Umbilical cord (tissue), 2 donors: ENCODE results near the gene NIPAL3. TPM values are rescaled to one million over a fixed set of nuclear protein-coding genes. Genes with fewer than 3 reads are reported as not detected.
"Not testable (repeated sequence)": the region's sequence is repeated elsewhere in the genome, so short reads cannot be mapped to it uniquely, and the experiment has no call there.

Experiments
- DNase-seq: peaks from one replicate; pipeline ENCODE4 v3.0.0-alpha.2; 2015; ENCODE audit warnings: low spot score
- total RNA-seq: library from RNA; depleted of rRNA; stranded (reverse); fragments of >200 nt; gene quantifications from one replicate; pipeline ENCODE4 v1.2.3, GENCODE V29; 2014; ENCODE audit warnings: low replicate concordance; ENCODE audit not compliant: insufficient read depth

Gene NIPAL3
- total RNA-seq, 1 donor from 2014 or later: 24.6 TPM

DNA sequence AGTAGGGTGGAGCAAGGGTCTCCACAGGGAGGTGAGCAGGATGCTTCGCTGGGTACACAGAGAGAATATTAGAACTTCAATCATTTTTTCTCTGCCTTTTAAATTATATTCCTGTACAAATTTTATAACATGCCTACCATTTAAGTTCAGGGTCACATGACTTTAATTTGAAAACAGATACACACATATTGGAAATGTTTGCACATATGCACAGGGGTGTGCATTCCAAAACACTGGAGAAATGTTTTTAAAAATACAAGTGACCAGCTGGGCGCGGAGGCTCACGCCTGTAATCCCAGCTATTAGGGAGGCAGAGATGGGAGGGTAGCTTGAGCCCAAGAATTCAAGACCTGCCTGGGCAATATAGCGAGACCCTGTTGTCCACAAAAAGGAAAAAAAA is 39.7 kb downstream of the NIPAL3 start:
- DNase-seq: no peak

GRCh38 chr1:24457866-24458265 is 42.3 kb downstream of the NIPAL3 start:
- DNase-seq: no peak

GRCh38 chr1:24459551-24460266 is 44.1 kb downstream of the NIPAL3 start:
- no peak for DNase-seq

DNA sequence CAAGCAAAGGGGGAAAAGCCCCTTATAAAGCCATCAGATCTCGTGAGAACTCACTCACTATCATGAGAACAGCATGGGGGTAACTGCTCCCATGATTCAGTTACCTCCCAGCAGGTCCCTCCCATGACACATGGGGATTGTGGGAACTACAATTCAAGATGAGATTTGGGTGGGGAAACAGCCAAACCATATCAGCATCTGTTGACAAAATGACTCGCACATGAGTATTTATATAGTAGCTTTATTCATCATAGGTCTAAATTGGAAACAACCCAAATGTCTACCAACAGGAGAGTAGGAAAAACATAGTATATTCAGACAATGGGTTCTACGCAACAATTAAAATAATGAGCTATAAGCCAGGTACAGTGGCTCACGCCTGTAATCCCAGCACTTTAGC is 46.5 kb downstream of the NIPAL3 start:
- DNase-seq: not testable (repeated sequence)

- DNase-seq: no peak
These were observed 48.5 kb downstream of the NIPAL3 start for GRCh38 chr1:24463776-24464735.

GRCh38 chr1:24465099-24465498 is 49.5 kb downstream of the NIPAL3 start:
- DNase-seq: no peak

DNA sequence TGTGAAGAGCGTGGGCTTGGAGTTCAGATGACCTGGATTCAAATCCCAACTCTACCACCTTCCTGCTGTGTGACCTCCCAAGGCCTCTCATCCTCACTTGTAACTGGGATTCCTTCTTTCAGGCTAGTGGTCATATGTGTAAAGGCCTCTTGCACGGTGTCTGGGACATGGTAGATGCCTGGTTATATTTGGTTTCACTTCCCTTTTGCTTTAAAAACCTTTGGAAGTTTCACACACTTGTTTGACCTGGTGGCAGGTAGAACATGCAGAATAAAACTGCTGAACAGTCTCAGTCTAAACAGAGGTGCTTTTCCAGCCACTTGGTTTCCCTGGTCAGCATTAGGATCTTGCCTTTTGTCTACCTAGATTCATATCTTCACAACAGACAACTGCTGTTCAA is 50.0 kb downstream of the NIPAL3 start:
- no peak for DNase-seq

DNA sequence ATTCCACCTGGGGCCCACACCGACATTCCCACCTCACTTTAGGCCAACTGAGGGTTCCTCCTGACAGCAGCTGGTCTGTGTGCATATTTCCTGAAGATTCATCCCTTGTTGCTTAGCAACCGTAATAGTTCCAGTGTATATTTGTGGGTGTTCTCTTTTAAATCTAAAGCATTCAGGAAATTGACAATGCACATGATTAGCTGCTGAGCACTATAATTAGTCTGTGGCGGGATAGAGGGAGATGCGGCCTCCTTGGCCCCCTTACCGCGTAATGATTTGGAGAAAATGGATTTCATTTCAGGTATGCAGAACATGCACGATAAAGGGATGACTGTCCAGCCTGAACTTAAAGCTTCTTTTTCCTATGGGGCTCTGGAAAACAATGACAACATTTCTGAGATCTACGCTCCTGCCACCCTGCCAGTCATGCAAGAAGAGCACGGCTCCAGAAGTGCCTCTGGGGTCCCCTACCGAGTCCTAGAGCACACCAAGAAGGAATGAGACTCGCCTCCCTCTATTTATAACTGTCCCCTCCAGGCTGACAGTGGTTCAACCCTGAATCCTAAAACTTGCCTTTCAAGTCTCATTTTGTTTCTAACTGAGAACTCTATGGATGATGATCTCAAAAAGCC is 53.2 kb downstream of the NIPAL3 start:
- no peak for DNase-seq

DNA sequence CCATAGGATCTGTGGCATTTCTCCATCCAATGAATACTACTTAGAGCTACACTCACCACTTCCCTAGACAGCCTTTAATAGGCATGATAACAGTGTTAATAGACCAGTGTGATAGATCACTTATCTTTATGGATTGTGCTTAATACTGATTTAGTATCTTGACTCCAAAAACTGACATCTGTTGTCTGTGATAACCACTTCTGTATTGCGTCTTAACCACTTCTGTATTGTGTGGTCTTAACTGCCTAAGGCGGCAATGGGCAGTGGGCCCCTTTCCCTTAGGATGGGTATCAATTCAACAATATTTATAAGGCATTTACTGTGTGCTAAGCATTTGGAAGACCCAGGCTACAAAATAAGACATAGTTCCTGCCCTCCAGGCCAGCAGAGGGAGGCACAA is 55.0 kb downstream of the NIPAL3 start:
- DNase-seq: no peak

- peak; percentile 22 for DNase-seq
These were observed 57.1 kb downstream of the NIPAL3 start for GRCh38 chr1:24472527-24473251.

GRCh38 chr1:24474193-24474592 is 58.6 kb downstream of the NIPAL3 start:
- no peak for DNase-seq

DNA sequence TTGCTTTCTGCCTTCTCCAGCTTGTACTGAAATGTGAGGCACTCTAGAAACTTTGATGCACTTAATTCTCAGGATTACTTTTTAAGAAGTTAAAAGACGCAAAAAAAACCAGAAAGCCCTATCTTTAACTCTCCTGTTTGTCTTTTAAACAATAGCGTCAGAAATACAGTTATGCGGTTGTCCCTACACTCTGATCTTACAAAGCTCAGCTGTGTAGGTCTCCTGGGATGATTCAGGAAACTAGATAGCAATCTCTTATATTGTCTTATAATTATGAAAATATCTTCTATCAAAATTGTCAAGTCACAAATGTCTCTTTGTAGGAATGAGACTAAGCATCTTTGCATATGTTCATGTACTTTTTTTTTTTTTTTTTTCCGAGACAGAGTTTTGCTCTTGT is 60.1 kb downstream of the NIPAL3 start:
- no peak for DNase-seq

GRCh38 chr1:24476571-24476970 is 61.0 kb downstream of the NIPAL3 start:
- DNase-seq: no peak

GRCh38 chr1:24477309-24477708 is 61.7 kb downstream of the NIPAL3 start:
- no peak for DNase-seq

- DNase-seq: no peak
These were observed 65.5 kb downstream of the NIPAL3 start for GRCh38 chr1:24481101-24481500.

DNA sequence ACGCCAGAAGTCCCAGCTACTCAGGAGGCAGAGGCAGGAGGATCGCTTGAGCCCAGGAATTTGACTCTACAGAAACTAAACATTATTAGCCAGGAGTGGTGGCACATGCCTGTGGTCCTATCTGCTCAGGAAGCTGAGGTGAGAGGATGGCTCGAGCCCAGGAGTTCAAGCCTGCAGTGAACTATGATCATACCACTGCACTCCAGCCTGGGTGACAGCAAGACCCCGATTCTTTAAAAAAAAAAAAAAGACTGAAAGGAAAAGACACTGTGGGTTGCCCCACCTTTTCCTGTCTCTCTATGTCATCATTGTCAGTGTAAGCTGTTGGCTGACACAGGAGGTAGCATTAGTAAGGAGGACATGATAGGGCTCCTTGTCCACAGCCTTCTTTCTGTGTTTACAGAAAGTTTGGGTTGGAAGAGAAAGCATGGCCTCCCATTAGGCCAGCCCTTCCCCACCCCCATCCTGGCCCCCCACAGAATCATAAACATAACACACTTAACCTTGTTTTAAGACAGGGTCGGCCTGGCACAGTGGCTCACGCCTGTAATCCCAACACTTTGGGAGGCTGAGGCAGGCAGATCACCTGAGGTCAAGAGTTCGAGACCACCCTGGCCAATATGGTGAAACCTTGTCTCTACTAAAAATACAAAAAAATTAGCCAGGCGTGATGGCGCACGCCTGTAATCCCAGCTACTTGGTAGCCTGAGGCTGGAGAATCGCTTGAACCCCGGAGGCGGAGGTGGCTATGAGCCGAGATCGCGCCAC is 66.4 kb downstream of the NIPAL3 start:
- no peak for DNase-seq

DNA sequence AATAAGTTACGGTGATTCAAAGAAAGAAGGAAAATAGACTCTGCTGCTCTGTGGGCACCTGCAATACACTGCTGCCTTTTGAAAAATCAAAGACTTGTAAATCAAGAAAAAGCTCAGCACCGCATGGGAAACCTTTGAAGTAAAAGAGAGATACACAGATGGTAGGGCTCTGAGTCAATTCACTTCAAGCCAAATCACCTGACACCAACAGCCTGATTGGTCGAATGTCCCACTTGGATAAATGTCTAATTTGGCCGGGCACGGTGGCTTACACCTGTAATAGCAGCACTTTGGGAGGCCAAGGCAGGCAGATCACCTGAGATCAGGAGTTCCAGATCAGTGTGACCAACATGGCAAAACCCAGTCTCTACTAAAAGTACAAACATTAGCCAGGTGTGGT is 67.8 kb downstream of the NIPAL3 start:
- no peak for DNase-seq

DNA sequence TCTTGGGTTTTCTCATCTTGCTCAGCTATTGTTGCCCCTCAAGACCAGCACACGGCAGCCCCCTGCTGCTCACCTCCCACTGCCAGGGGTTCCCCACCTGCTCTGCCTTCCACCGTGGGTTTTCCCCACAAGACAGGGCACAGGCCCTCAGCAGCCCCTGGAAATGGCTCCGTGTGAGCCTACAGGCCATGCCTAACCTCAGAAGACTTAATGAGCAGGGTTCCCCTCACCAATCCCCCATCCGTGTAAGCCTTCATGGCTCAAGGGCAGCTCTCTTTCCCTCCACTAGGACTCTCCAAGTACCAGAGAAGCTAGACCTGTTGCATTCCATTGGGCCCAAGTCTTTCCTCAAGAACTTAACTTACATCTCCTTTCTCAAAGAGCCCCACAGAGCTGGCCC is 68.6 kb downstream of the NIPAL3 start:
- DNase-seq: no peak

DNA sequence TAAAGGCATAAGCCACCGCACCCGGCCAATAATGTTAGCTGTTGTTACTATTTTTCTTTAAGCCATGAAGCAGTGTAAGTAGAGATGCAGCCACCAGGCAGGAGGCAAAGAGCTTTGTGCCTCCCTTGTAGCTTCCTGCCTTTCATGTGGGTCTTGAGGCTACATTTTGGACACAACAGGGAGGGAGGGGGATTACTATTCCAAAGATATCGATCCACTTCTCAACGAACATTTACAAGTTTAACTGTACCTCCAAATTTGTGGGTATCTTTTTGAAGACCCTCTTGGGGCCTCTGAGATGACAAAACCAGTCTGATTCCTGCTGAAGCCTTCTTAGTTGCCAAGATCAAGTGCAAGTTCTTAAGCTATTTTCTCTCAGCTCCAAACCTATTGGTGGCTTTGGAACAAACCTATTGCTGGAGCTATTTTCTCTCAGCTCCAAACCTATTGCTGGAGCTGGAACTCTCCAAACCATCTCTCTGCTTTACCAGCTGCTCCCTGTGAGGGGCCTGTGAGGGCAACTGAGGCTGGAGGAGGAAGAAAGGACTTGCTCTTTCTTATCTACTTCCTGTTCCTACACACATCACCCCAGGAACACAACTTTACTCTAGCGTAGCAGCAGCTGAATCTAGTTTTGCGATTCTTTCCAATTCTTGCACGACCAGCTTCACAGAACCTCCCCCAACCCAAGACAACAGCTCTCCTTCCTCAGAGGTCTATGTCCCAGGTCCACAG is 70.9 kb downstream of the NIPAL3 start:
- DNase-seq: no peak

DNA sequence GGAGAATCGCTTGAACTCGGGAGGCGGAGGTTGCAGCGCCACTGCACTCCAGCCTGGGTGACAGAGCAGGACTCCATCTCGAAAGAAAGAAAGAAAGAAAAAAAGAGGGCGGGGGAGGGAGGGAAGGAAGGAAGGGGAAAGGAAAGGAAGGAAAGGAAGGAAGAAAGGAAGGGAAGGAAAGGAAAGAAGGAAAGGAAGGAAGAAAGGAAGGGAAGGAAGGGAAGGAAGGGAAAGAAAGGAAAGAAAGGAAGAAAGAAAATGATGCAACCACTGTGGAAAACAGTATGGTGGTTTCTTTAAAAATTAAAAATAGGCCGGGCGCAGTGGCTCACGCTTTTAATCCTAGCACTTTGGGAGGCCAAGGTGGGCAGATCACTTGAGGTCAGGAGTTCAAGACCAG is 71.9 kb downstream of the NIPAL3 start:
- no peak for DNase-seq
